ENCODE results near the gene ETFDH. TPM values are rescaled to one million over a fixed set of nuclear protein-coding genes. Genes with fewer than 3 reads are reported as not detected.

Gene ETFDH
- total RNA-seq, 4 donors from 2014 or later, result 27.3 to 58.8 (median 40.8) TPM

GRCh38 chr4:158756588-158756987 is 84.5 kb downstream of the ETFDH start:
- Histone ChIP-seq H3K27ac (no peak overlapping the region), H3K4me1 (no peaks in the 10 kb centered on the region), H3K9me3 (peaks cover 0 to 4% (median 0%) of the 10 kb centered on the region in 4 donors), H3K27me3 (no peaks in the 10 kb centered on the region), H3K4me3 (no peak overlapping the region), H3K36me3 (no peaks in the 10 kb centered on the region)
- DNase-seq (ENCODE audit: low spot score in 2 of 2), result no peak
- no peak for TF ChIP-seq POLR2A (IDR thresholded peaks at IDR 0.05)
- no peak for TF ChIP-seq EP300 (IDR thresholded peaks at IDR 0.05)
- no peak for TF ChIP-seq CTCF (IDR thresholded peaks at IDR 0.05)

- Histone ChIP-seq H3K36me3 (no peaks in the 10 kb centered on the region), H3K27ac (no peak overlapping the region), H3K9me3 (peaks cover 0 to 4% (median 0%) of the 10 kb centered on the region in 4 donors), H3K27me3 (no peaks in the 10 kb centered on the region), H3K4me3 (no peak overlapping the region), H3K4me1 (no peaks in the 10 kb centered on the region)
- DNase-seq (ENCODE audit: low spot score in 2 of 2), result no peak
- WGBS, 2 donors, result 63 to 72% methylated on average over 4 of the region's 4 CpGs
- no peak for TF ChIP-seq POLR2A (IDR thresholded peaks at IDR 0.05)
- no peak for TF ChIP-seq CTCF (IDR thresholded peaks at IDR 0.05)
- no peak for TF ChIP-seq EP300 (IDR thresholded peaks at IDR 0.05)
Measured at GRCh38 chr4:158758142-158758541, 86.0 kb downstream of the ETFDH start.

- Histone ChIP-seq H3K27me3 (no peaks in the 10 kb centered on the region), H3K36me3 (no peaks in the 10 kb centered on the region), H3K27ac (no peak overlapping the region), H3K4me1 (no peaks in the 10 kb centered on the region), H3K4me3 (no peak overlapping the region), H3K9me3 (peaks cover 0 to 4% (median 0%) of the 10 kb centered on the region in 4 donors)
- TF ChIP-seq EP300 (IDR thresholded peaks at IDR 0.05) (no peak), POLR2A (IDR thresholded peaks at IDR 0.05) (no peak), CTCF (IDR thresholded peaks at IDR 0.05) (no peak)
- WGBS, 2 donors, result 89 to 90% methylated on average over 4 of the region's 4 CpGs
- DNase-seq (ENCODE audit: low spot score in 2 of 2), result no peak
Measured at GRCh38 chr4:158758703-158759102, 86.6 kb downstream of the ETFDH start.

Small RNAs within 50 kb of the gene (small RNA-seq; reads per million reads assigned to genes)
- not detected for gene RF00012

Other genes with a start within 250 kb of the ETFDH start
- not detected for gene RXFP1, start 150.4 kb upstream of the ETFDH start, total RNA-seq
- gene C4orf46, start 409 bp upstream of the ETFDH start, total RNA-seq, result 1 to 10 TPM; 1.3 to 4.5 (median 2.9) TPM
- gene PPID, start 51.1 kb downstream of the ETFDH start, total RNA-seq, result 10 to 100 TPM; 12.0 to 21.1 (median 16.1) TPM
- 10 to 100 TPM; 61.5 to 74.3 (median 69.3) TPM for gene FNIP2, start 96.7 kb downstream of the ETFDH start, total RNA-seq